ENCODE data around the gene FBXO8.

GRCh38 chr4:174277433-174277832 is 6.0 kb downstream of the FBXO8 start:
- TF ChIP-seq CTCF (IDR thresholded peaks at IDR 0.05) (no peak), SIN3A (IDR thresholded peaks at IDR 0.05; ENCODE audit: borderline replicate concordance, insufficient read depth, low read depth, low read length) (no peak), TCF7L2 (IDR thresholded peaks at IDR 0.05; ENCODE audit: low read depth, low read length) (no peak)
